Stimulated activated CD4-positive, alpha-beta T cell treated with anti-CD3 and anti-CD28 coated beads, Interleukin-1b, Interleukin-23, amount 100 ng/mL, for 4 hours (primary cell): ENCODE data around the gene TMEM145.
"Not testable (repeated sequence)": the region's sequence is repeated elsewhere in the genome, so short reads cannot be mapped to it uniquely, and the experiment has no call there.

Source experiments
- DNase-seq, 2 donors: peaks; one replicate each; pipeline ENCODE4 v3.0.0-alpha.2; 2020; ENCODE audit warnings: low read depth in 2 of 2

TMEM145 gene

GRCh38 chr19:42313840-42314755 is 989 bp downstream of the TMEM145 start:
- DNase-seq: no peak

- no peak for DNase-seq
These were observed 1.9 kb downstream of the TMEM145 start for GRCh38 chr19:42315024-42315423.

GRCh38 chr19:42316223-42317211 is 3.4 kb downstream of the TMEM145 start:
- no peak for DNase-seq

DNA sequence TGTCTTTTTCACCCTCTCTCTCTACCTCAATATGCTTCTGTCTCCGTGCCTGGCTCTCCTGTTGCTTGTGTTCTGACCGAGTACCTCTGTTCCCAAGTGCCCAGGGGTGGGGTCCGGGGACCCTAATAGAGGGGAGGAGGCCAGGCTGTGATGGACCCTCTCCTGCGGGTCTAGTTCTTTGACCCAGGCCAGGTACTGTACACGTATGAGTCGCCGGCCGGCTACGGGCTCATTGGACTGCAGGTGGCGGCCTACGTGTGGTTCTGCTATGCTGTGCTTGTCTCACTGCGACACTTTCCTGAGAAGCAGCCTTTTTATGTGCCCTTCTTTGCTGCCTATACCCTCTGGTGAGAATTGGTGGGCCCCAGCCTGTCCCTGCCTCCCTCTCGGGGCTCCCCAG is 4.4 kb downstream of the TMEM145 start:
- DNase-seq: no peak

- no peak for DNase-seq
These were observed 9.2 kb downstream of the TMEM145 start for GRCh38 chr19:42322305-42322704.

DNA sequence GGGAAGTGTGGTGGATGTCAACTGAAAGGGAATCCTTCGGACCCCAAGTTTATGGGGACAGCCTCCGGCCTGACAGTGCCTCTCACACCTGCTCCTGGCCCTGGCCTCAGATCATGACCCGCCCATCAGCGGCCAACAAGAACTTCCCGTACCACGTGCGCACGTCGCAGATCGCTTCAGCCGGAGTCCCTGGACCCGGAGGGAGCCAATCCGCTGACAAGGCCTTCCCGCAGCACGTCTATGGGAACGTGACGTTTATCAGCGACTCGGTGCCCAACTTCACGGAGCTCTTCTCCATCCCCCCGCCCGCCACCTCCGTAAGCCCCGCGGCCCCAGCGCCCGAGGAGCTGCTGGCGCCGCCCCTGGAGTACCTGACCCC is 10.4 kb downstream of the TMEM145 start:
- no peak for DNase-seq

DNA sequence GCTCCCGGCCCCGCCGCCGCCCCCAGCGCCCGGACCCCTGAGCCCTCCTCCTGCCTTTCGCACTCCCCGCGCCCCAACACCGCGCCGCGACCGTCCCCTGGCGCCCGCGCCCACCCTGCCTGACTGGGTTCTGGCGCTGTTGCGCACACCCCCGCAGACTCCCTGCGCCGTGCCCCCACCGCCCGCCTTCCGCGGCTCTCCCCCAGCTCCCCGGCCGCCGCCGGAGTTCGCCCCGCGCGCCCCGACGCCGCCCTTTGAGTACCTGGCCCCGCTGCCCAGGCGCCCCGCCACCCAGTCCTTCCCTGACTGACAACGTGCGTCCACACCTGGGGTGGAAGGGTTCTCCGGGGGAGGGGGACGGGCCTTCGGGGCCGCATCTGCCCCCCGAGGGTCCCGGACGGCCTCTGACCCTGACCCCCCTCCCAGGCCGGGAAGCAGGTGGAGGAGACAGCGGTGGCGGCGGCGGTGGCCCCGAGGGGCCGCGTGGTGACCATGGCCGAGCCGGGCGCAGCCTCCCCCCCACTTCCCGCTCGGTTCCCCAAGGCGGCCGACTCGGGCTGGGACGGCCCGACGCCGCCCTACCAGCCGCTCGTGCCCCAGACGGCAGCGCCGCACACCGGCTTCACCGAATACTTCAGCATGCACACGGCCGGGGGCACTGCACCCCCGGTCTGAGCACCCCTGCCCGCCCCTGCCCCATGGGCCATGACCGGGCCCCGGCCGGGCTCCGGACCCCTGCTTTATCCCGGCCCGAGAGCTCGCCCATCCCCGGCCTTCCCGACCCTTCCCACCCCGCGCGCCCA is 10.9 kb downstream of the TMEM145 start:
- DNase-seq: no peak

DNA sequence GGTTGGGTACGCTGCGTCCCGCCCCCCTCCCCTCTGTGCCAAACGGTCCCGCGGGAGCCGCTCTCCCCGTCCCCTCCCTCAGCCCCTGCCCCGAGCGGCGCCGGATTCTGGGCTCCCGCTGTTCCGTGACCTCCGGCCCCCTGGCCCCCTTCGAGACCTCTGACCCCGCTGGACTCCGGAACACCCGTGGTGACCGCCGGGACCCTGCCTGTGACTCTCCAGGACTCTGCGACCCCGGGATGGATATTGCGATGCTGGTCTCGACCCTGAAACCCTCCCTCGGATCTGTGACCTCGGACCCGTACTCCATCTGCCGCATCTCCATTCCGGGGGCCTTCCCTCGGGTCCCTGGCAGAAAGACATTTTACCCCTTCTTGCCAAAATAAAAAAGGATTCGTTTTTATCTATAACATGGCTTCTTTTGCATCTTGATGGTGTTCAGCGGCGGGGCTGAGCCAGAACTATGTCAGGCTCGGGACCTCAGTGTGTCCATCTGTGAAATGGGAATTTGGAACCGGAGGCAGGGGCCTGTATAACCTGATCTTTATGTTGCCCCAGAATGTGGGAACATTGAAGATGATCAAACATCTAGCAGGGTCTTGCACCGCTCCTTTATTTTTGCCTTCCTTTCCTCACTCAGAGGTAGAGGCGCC is 11.7 kb downstream of the TMEM145 start:
- DNase-seq: no peak

DNA sequence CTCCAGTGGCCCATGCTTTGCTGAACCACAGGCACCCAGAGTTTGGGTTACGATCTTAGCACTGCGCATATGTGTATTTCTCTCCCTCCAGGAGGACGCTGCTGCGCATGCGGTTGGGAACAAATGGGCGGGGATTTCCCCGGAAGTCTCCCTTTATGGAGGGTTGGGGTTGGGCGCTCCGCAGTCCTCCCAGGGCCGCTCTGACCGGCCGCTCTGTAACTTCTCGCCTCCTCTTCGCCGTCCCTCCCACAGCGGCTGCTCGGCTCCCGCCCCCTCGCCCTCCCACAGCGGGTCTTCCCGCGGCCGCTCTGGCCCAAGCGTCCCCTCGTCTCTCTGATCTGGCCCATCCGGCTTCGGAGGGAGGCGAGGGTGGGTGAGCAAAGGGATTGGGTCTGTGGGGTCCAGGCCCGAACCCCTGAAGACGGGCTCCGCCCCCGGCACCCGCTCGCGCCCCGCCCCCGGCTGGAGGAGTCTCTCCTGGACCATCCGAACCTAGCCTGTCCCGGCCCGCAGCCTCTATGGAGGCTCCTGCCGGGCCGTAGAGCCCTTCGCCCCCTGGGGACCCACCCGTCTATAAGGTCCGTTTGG is 12.3 kb downstream of the TMEM145 start, which contains the start of gene MEGF8:
TSS of gene MEGF8 (plus strand) at position 328 of the 588 bp plus-strand sequence. CDS start 609 bp downstream, outside the sequence.
- peak; percentile 95 to 98 for DNase-seq

DNA sequence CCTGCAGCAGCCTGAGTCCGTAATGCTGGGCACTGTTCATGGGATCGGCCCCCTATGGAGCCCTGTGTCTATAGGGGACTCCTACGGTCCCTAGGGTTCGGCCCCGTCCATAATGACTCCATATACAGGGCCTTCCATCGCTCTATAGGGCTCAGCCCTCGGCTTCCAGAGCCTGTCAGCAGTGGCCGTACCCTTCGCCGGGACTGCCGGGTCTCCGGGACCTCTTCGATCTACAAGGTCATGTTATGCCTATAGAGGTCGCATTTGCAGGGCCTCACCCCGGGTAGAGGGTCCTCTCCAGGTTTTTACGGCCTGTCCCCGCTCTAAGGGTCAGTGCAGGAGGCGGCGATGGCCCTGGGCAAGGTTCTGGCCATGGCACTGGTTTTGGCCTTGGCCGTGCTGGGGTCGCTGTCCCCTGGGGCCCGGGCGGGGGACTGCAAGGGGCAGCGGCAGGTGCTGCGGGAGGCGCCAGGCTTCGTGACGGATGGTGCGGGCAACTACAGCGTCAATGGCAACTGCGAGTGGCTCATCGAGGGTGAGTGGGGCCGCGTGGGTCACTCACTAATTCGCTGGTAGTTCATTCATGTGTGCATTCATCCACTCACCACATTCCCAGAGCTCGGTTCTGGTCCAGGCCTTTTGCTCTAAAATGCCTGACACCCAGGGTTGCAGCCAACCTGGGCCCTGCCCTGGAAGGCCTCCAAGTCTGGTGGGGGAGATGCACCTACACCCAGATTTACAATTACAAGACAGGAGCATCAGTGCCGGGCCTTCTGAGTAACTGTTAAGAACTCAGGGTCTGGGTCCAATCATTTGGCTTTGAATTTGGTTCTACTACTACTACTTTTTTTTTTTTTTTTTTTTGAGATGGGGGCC is 13.0 kb downstream of the TMEM145 start:
- no peak for DNase-seq

- no peak for DNase-seq
These were observed 13.9 kb downstream of the TMEM145 start for GRCh38 chr19:42326969-42327368.

DNA sequence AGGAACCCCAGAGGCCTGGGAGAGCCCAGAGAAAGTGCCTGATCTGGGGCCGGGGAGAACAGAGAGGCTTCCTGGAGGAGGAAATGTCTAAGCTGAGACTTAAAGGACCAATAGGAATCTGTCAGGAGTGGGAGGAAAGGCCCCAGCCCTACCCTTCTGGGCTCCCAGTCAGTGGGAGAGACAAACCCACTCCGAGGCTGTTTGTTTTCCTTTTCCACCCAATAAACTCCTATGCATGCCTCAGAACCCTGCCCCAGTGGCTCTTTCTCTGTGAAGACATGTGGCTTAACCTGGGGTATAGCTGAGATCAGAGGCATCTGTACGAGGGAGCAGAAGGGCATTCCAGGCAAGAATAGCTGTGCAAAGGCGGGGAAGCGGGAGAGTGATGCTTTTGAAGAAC is 14.3 kb downstream of the TMEM145 start:
- no peak for DNase-seq

GRCh38 chr19:42328106-42328505 is 15.0 kb downstream of the TMEM145 start:
- DNase-seq: no peak

DNA sequence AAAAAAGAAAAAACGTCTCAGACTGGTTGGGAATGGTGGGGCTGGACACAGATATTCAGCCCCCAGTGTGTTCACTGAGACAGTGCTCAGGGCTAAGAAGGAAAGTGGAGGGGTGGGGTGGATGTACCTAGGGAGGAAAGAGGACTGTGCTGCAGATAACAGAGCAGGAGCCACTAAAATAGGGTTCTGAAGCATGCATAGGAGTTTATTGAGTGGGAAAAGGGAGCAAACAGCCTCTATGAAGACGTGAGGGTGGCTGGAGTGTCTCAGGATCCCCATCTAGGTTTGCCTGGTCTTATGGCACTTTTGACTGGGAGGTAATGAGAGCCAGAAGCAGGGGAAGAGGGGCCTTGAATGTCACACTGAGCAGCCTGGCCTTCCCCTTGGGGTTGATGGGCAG is 15.7 kb downstream of the TMEM145 start:
- DNase-seq: no peak

GRCh38 chr19:42330241-42330711 is 17.2 kb downstream of the TMEM145 start:
- DNase-seq: no peak

DNA sequence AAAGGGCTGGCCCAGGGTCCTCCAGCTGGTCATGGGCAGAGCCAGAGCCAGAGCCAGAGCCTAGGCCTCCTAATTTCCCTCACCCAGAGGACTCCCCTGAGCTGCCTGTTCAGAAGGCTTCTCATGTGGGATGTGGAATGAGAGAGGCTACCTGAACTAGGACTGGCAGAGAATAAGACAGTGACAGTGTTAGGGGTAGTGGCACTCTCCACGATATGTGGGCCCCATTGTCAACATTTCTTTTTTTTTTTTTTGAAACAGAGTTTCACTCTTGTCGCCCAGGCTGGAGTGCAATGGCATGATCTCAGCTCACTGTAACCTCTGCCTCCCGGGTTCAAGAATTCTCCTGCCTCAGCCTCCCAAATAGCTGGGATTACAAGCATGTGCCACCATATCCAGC is 18.2 kb downstream of the TMEM145 start:
- DNase-seq: not testable (repeated sequence)

- DNase-seq: no peak
These were observed 18.9 kb downstream of the TMEM145 start for GRCh38 chr19:42332059-42332458.

DNA sequence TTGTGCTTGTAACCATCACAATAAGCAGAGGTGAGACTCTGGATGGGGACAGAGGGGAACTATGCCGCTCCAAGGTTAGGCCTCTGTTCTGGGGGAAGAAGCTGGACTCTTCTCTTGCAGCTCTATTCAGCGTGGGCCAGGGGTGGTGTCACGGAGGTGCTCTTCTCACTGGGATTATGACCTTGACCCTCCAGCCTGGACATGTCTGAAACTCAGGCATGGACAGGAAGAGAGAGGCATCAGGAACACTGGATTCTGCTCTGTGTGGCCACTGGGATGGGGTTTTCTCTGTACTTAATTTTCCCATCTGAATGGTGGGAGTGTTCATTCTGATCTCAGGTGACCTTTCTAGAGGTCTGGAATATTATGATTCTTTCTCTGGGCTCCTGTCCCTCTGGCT is 19.9 kb downstream of the TMEM145 start:
- DNase-seq: no peak

DNA sequence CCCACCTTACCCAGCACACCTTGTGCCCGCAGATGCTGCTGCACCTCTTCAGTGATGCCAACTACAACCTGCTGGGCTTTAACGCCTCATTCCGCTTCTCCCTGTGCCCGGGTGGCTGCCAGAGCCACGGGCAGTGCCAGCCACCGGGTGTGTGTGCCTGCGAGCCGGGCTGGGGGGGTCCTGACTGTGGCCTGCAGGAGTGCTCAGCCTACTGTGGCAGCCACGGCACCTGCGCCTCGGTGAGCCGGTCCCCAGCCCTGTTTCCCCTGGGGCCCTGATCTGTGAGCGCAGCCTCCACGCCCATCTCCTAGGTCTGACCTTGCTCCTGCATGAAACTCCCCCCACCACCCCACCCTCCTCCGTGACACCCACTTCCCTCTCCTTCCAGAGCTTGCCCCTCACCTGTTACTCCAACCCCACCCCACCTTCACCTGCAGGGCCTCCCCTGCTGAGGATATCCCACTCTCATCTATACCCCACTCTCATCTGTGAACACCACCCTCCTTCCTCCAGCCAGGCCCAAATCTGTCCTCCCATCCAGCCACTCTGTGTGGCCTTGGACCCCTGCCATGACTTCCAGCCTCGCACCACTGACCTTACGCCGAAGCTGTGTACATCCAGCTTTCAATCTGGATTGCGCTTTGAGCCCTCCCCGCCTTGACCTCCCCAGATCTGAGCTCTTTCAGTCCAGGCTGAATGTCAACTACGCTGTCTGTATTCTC is 21.0 kb downstream of the TMEM145 start:
- DNase-seq: no peak
